GM19463 (cell line): ENCODE data around the gene TTLL6.
"Not testable (repeated sequence)": the region's sequence is repeated elsewhere in the genome, so short reads cannot be mapped to it uniquely, and the experiment has no call there.

Source experiments
- ATAC-seq: cut with Tn5 transposase; IDR thresholded peaks from one replicate; pipeline ENCODE4 v1.9.1; 2021; ENCODE audit warnings: mild to moderate bottlenecking, moderate library complexity; ENCODE audit not compliant: unreplicated experiment

TTLL6 gene

GRCh38 chr17:48816438-48816773, 623 bp downstream of the TTLL6 start:
- no peak for ATAC-seq

- ATAC-seq: no peak
These were observed 1.7 kb downstream of the TTLL6 start for GRCh38 chr17:48815311-48815710.

GRCh38 chr17:48814504-48814903, 2.5 kb downstream of the TTLL6 start:
- no peak for ATAC-seq

DNA sequence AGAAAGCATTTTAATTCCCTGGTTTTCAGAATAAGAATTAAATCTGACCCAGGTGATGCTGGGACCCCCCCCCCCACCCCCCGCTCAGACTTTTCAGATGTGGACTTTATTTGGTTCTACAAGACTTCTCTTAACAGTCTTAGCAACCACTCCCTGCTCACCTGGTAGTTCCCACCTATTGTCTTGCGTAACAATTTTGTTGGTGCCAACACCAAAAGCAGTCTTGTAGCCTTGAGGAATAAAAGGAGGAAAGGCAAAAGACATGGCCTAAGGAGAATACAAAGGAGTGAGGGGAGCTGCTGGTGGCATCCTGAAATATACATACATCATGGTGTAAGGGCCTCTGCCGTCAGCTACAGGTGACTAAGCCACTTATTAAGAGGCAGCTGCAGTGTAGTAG, 5.0 kb downstream of the TTLL6 start:
- no peak for ATAC-seq

- no peak for ATAC-seq
These were observed 7.8 kb downstream of the TTLL6 start for GRCh38 chr17:48809182-48809581.

GRCh38 chr17:48804936-48805411, 12.1 kb downstream of the TTLL6 start:
- ATAC-seq: no peak

DNA sequence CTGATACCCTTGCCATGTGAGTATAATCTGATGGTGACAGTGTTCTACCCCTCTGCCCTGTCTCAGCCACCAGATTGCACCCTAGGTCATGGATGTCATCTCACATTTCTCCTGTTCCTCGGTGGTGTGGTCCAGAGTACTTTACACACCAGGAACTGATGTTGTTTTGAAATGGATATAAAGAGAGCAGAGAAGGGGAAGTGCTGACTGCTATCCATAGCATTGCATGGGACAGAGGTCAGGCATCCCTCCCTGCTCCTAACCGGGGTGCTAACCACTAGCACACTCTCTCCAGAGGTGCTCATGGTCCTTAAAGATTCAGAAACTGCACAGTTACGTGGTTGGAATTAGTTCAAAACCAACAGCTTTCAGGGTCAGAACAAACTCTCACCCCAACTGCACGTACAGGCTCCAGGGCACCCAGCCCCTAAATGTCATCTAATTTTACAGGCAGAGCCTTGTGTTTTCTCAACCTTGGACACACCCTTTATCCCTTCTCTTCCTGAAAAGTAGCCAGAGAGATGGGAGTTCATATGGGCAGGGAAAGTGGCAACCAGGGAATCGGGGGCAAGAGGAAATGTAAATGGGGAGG, 16.3 kb downstream of the TTLL6 start:
- no peak for ATAC-seq

DNA sequence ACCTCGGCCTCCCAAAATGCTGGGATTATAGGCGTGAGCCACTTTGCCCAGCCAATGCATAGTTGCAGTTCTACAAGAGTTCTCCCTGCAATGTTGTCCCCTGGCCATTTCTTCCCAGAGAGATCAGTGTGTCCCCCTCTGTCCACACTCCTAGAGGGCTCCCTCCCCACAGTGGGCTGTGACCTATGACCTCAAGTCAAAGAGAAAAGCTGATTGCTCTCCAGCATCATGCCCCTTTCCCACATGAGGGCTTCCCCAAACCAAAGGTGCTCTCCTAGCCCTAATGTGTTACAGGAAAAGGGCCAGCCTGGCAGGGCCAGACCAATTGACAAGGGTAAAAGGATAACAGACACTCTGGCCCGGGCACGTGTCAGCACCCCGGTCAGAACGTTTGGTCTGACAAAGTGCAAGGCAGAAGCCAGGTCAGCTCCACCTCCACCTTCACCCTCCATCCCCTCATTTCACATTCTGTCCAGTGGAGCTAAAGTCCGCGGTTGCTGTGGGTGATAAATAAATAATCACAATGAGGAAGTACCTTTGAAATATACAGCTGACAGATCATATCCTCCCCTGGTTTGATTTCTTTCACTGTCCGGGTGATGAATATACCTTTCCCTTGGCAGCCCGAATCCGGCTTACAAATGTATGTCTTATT, 17.8 kb downstream of the TTLL6 start:
- no peak for ATAC-seq

DNA sequence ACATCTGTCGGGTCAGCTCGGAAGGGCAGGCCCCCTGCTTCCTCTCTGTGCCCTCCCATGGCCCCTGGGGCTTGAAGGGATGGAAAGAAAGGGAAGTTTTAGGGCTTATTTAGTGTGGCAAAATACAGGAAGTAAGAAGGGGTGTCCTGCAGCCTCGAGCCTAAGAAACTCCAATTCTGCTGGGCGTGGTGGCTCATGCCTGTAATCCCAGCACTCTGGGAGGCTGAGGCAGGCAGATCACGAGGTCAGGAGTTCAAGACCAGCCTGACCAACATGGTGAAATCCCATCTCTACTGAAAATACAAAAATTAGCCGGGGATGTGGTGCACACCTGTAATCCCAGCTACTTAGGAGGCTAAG, 20.9 kb downstream of the TTLL6 start:
- not testable (repeated sequence) for ATAC-seq

GRCh38 chr17:48795444-48796162, 21.4 kb downstream of the TTLL6 start:
- ATAC-seq: no peak

GRCh38 chr17:48792033-48792798, 24.8 kb downstream of the TTLL6 start:
- ATAC-seq: no peak

GRCh38 chr17:48791128-48792032, 25.6 kb downstream of the TTLL6 start:
- ATAC-seq: peak; percentile 63

- no peak for ATAC-seq
These were observed 26.4 kb downstream of the TTLL6 start for GRCh38 chr17:48790607-48791127.

DNA sequence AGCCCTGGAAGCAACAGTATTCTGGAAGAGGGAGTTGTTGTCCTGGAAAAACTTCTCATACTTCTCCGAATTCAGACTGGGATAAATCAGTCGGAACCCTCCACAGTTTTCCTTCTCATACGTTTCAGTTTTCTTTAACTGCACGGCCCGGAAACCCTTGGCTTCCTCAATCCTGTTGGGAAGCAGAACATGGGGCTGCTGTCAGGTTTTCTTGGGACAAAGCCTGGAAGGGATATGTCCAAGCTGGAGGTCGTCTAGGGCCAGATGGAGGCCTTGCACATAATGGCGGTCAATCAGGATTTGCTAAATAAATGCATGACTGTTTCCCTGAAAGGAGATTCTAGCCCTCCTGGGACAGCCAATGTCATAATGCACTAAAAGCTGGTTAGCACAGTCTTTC, 29.2 kb downstream of the TTLL6 start:
- ATAC-seq: no peak

- no peak for ATAC-seq
These were observed 37.6 kb downstream of the TTLL6 start for GRCh38 chr17:48779421-48779820.

GRCh38 chr17:48776602-48777001, 40.4 kb downstream of the TTLL6 start:
- no peak for ATAC-seq

GRCh38 chr17:48773245-48773644, 43.8 kb downstream of the TTLL6 start:
- ATAC-seq: no peak

DNA sequence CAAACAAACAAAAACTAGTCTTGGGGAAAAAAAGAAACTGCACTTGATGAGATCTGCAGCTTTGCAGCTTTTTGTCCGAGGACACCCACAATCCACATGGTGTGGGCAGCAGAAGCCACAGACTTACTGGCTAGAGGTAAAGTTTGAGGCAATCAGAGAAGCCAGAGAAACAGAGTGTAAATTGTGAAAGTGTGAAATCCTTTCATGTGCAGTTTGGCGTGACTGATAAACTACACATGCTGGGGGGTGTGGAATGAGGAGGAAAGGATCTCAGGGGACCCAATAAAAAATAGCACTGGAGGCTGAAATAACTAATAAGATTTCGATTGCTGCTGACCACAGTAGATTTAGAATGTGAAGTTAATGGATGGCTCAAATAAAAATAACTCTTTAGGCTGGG, 46.1 kb downstream of the TTLL6 start:
- ATAC-seq: no peak

GRCh38 chr17:48769009-48769675, 47.9 kb downstream of the TTLL6 start:
- no peak for ATAC-seq

DNA sequence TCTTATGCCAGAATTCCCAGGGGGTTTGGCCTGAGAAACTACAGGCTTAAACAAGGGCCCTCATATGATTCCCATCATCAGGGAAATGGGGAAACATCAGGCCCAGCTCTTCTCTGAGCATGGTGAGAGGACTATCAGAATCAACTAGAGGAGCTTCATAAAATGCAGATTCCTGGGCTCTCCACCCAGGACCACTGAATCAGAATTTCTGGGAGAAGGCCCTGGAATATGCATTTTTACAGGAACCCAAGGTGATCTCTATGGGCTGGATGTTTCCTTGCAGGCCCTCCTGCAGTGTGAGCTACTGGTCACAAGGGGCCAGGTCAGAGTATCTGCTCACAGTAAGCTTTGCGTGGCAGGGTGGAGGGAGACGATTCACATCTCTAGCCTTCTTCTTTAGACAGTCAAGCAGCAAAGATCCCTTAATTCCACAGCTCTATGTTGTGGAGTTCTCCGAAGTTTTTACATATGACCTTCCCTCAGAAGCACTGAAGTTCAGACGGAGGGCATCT, 49.7 kb downstream of the TTLL6 start:
- no peak for ATAC-seq
